Ovary (tissue), 9 donors: ENCODE results near the gene POLR1G. TPM values are rescaled to one million over a fixed set of nuclear protein-coding genes. Genes with fewer than 3 reads are reported as not detected.

ENCODE experiments used
- DNase-seq, 5 donors: peaks; one replicate each; pipeline ENCODE4 v3.0.0-alpha.2; 2019 to 2020
- H3K27ac ChIP-seq, 2 donors: fragments of 200-600 bp; one replicate each; pipeline versions ENCODE4 v1.5.1 to v1.8.0; 2019 to 2022
- H3K27me3 ChIP-seq: fragments of 200-600 bp; one replicate; pipeline ENCODE4 v1.8.0; 2022
- H3K36me3 ChIP-seq: fragments of 200-600 bp; sonication (generic); one replicate; pipeline ENCODE4 v1.5.1; 2019
- H3K4me1 ChIP-seq: one replicate; pipeline ENCODE4 v1.8.1; 2013; ENCODE audit warnings: mild to moderate bottlenecking, moderate library complexity; ENCODE audit not compliant: insufficient read depth
- H3K4me3 ChIP-seq: fragments of 200-600 bp; sonication (generic); one replicate; pipeline ENCODE4 v1.5.1; 2017
- H3K9me3 ChIP-seq, 2 donors: fragments of 200-600 bp in 1 of 2; sonication (generic) in 1 of 2; one replicate each; pipeline versions ENCODE4 v1.5.1 to v1.8.1; 2013 to 2019; ENCODE audit warnings: mild to moderate bottlenecking in 1 of 2, moderate library complexity in 1 of 2
- EP300 ChIP-seq: sonication (generic); formaldehyde crosslinking; IDR thresholded peaks from one replicate; pipeline ENCODE4 v1.6.1; 2017; ENCODE audit warnings: antibody characterized with exemption
- POLR2A ChIP-seq: fragments of 450-650 bp; IDR thresholded peaks from one replicate; pipeline ENCODE4 v1.6.1; 2017; ENCODE audit warnings: antibody characterized with exemption, mild to moderate bottlenecking, moderate library complexity
- WGBS, 3 donors: extraction: QIAGEN DNeasy Blood & Tissue Kit in 1 of 3; methylation state at CpG; one replicate each; pipeline versions ENCODE4 v1.1.5 to v1.1.7; 2013 to 2017; 5-methylcytosine and 5-hydroxymethylcytosine counted together
- intact Hi-C, 4 donors: fragments of 100-400 bp; cut with DNase I; formaldehyde crosslinking; loops; one replicate each; pipeline versions ENCODE4 v1.11.0 to v1.15.1; 2022 to 2023
- polyA plus RNA-seq, 2 donors: library from polyadenylated mRNA; stranded (reverse); fragments of 200-250 nt in 1 of 2; fragments of 350-450 nt in 1 of 2; fragmentation: Illumina TruSeq in 1 of 2; extraction: RNeasy Lipid Tissue Mini Kit (QIAGEN cat#74804) in 1 of 2; gene quantifications; one replicate each; pipeline ENCODE4 v1.2.3, GENCODE V29; 2013 to 2014
- total RNA-seq, 7 donors: library from RNA; depleted of rRNA in 2 of 7; stranded (reverse); fragments of >200 nt in 2 of 7; fragmentation: NEBNext Ultra II Directional in 3 of 7; extraction: Animal tissue kit (Norgen Biotek cat#: 25700) in 3 of 7; gene quantifications; one replicate each; pipeline versions ENCODE4 v1.1.0 to v1.2.4, GENCODE V29; 2016 to 2023
- TF ChIP-seq, protein P1 (sequence below), 3 donors: fragments of 450-650 bp in 2 of 3; fragments of 200-600 bp in 1 of 3; IDR thresholded peaks; one replicate each; pipeline versions ENCODE4 v1.5.1 to v1.8.0; 2016 to 2022; ENCODE audit warnings: antibody characterized with exemption in 3 of 3, mild to moderate bottlenecking in 1 of 3
- donor health status: DM: no; HTN: no; CAD: no; lungs with moderate emphysema.
- donor health status: DM: no; HTN: no; CAD: no.
- donor health status: Bipolar disorder and iron deficiency.
- donor health status: DM: yes; HTN: yes; CAD: no.
- donor health status: DM: no; HTN: no; CAD: no.
- donor health status: DM: yes; HTN: yes; CAD: no.

POLR1G gene
- total and polyA plus RNA-seq, 9 donors = 1.5 to 8.5 (median 5.4) TPM

GRCh38 chr19:45380107-45380506 is 26.3 kb upstream of the POLR1G start:
- H3K27ac ChIP-seq = no peak overlapping the region
- no peaks in the 10 kb centered on the region for H3K4me1 ChIP-seq
- no peak for DNase-seq
- 52 to 83% (median 71%) methylated on average over 1 of the region's 1 CpG for WGBS, 3 donors
- H3K36me3 ChIP-seq = no peaks in the 10 kb centered on the region
- intact Hi-C loops = no loop called here
- no peaks in the 10 kb centered on the region for H3K9me3 ChIP-seq
- no peak overlapping the region for H3K4me3 ChIP-seq
- no peaks in the 10 kb centered on the region for H3K27me3 ChIP-seq
- TF ChIP-seq EP300 = no peak

DNA sequence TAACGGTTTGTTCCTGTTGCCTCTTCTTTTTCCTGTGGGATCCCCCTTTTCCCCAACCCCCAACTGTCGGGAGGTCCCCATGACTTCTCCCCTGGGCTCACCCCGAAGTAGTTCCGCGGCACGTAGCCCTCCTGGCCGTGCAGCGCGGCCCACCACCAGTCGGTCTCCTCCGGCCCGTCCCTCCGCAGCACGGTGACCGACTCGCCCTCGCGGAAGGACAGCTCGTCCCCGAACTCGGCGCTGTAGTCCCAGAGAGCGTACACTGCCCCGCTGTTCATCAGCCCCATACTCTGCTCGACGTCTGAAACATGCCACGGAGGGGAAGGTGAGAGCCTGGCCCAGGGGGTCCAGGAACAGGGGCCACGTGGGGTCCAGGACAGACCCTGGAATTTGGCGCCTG is 24.0 kb upstream of the POLR1G start:
- Histone ChIP-seq H3K27ac (no peak overlapping the region), H3K4me3 (no peak overlapping the region), H3K27me3 (no peaks in the 10 kb centered on the region), H3K36me3 (no peaks in the 10 kb centered on the region), H3K4me1 (no peaks in the 10 kb centered on the region), H3K9me3 (no peaks in the 10 kb centered on the region)
- 77 to 94% (median 92%) methylated on average over 29 of the region's 29 CpGs for WGBS, 3 donors
- no peak for TF ChIP-seq POLR2A
- TF ChIP-seq, protein P1, sequence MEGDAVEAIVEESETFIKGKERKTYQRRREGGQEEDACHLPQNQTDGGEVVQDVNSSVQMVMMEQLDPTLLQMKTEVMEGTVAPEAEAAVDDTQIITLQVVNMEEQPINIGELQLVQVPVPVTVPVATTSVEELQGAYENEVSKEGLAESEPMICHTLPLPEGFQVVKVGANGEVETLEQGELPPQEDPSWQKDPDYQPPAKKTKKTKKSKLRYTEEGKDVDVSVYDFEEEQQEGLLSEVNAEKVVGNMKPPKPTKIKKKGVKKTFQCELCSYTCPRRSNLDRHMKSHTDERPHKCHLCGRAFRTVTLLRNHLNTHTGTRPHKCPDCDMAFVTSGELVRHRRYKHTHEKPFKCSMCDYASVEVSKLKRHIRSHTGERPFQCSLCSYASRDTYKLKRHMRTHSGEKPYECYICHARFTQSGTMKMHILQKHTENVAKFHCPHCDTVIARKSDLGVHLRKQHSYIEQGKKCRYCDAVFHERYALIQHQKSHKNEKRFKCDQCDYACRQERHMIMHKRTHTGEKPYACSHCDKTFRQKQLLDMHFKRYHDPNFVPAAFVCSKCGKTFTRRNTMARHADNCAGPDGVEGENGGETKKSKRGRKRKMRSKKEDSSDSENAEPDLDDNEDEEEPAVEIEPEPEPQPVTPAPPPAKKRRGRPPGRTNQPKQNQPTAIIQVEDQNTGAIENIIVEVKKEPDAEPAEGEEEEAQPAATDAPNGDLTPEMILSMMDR (IDR thresholded peaks at IDR 0.05) = no peak
- TF ChIP-seq EP300 = no peak
- no peak for DNase-seq
- intact Hi-C loops = no loop called here

DNA sequence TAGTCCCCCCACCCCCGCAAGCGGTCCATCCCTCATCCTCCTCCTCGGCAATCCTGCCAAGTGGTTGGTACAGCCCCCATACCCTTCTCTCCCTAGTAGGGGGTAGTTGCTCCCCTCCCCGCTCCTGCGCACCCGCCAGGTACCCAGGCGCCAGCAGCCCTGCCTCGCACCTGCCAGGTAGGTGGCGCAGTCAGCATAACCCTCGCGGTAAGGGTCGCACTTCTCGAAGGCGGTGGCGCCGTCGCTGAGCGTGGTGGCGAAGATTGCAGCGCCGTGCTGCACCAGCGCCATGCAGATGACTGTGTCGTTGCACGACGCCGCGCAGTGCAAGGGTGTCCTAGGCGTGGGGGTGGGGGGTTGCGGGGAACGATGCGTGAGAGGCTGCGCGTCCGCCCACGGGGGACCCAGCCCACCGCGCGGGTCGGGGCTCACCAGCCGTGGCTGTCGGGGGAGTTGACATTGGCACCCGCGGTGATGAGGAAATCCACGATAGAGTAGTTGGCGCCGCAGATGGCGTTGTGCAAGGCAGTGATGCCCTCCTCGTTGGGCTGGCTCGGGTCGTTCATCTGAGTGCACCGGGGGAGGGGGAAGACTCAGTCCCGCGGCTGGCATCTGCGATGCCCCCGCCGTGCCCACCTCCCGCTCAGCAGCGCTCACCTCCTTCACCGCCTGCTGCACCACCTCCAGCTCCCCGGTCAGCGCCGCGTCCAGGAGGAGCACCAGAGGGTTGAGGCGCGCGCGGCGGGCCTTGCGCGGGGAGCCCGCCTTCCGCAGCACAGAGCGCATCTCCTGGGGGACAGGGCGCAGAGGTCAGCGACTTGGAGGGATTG is 20.8 kb upstream of the POLR1G start:
- WGBS, 3 donors = 5 to 13% (median 11%) methylated on average over 56 to 75 of the region's 75 CpGs
- H3K36me3 ChIP-seq = no peaks in the 10 kb centered on the region
- H3K27me3 ChIP-seq = no peaks in the 10 kb centered on the region
- DNase-seq = no peak
- H3K27ac ChIP-seq = no peak overlapping the region
- H3K4me1 ChIP-seq = no peaks in the 10 kb centered on the region
- intact Hi-C loops = no loop called here
- no peaks in the 10 kb centered on the region for H3K9me3 ChIP-seq
- TF ChIP-seq EP300 (no peak), POLR2A (no peak)
- TF ChIP-seq, protein P1 (IDR thresholded peaks at IDR 0.05) = no peak
- H3K4me3 ChIP-seq = no peak overlapping the region

- H3K9me3 ChIP-seq = no peaks in the 10 kb centered on the region
- DNase-seq = no peak
- no peaks in the 10 kb centered on the region for H3K36me3 ChIP-seq
- H3K27me3 ChIP-seq = no peaks in the 10 kb centered on the region
- no peak overlapping the region for H3K4me3 ChIP-seq
- TF ChIP-seq, protein P1 (IDR thresholded peaks at IDR 0.05) = no peak
- TF ChIP-seq EP300 (no peak), POLR2A (no peak)
- intact Hi-C loops = no loop called here
- H3K4me1 ChIP-seq = no peaks in the 10 kb centered on the region
- 74 to 85% (median 79%) methylated on average over 3 of the region's 3 CpGs for WGBS, 3 donors
- no peak overlapping the region for H3K27ac ChIP-seq
These were observed 15.1 kb upstream of the POLR1G start for GRCh38 chr19:45391346-45391745.

DNA sequence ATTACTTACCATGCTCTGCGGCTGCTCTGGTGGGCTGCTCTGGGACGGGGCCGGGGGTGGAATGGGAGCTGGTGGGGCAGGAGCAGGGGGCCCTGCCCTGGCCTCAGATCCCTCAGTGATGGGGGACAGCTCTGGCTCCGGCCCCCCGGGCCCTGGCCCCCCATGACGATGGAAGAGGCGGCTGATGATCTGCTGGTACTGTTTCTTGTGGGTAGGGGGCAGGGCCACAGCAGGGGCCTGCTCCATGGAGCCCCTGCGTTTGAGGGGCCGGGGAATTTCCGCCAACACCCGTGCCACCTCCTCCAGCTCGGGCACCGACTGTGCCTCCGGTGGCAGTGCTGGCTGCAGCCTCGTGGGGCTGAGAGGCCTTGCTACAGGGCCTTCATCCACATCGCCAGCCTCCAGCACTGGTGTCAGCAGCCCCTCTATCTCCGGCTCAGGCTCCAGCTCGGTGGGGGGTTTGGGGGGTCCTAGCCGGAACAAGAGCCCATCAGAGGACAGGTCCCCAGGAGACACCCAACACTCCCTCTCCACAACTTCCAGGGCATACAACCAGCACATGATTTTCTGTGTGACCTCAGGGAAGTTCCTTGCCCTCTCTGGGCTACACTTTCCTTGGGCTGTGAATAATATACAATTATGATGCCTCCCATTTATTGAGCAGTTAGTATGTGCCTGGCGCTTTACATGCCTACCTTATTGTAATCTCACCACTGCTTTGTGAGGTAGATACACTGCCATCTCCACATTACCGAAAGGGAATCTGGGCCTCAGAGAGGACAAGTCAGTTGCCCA is 14.4 kb upstream of the POLR1G start:
- no peaks in the 10 kb centered on the region for H3K4me1 ChIP-seq
- H3K9me3 ChIP-seq = no peaks in the 10 kb centered on the region
- 95 to 96% (median 95%) methylated on average over 20 to 21 of the region's 21 CpGs for WGBS, 3 donors
- H3K4me3 ChIP-seq = no peak overlapping the region
- no peak for DNase-seq
- H3K27ac ChIP-seq = no peak overlapping the region
- H3K27me3 ChIP-seq = no peaks in the 10 kb centered on the region
- no peaks in the 10 kb centered on the region for H3K36me3 ChIP-seq
- TF ChIP-seq, protein P1 (IDR thresholded peaks at IDR 0.05) = no peak
- no peak for TF ChIP-seq POLR2A
- no peak for TF ChIP-seq EP300
- intact Hi-C loops = no loop called here
